HEK293T (cell line): ENCODE measurements around the gene VASP.

ENCODE experiments used
- ARNT ChIP-seq: fragments of 450-650 bp; IDR thresholded peaks from 2 replicates; pipeline ENCODE4 v1.6.1; 2017; ENCODE audit warnings: mild to moderate bottlenecking
- BHLHE40 ChIP-seq: fragments of 450-650 bp; IDR thresholded peaks from 2 replicates; pipeline ENCODE4 v1.6.1; 2016; ENCODE audit warnings: mild to moderate bottlenecking, moderate library complexity, borderline replicate concordance
- FOXM1 ChIP-seq: fragments of 450-650 bp; IDR thresholded peaks from 2 replicates; pipeline ENCODE4 v1.6.1; 2017; ENCODE audit warnings: mild to moderate bottlenecking, borderline replicate concordance
- HDGF ChIP-seq: fragments of 450-650 bp; IDR thresholded peaks from 2 replicates; pipeline ENCODE4 v1.6.1; 2017; ENCODE audit warnings: antibody characterized with exemption, borderline replicate concordance
- NFRKB ChIP-seq: fragments of 450-650 bp; IDR thresholded peaks from 2 replicates; pipeline ENCODE4 v1.6.1; 2016; ENCODE audit warnings: mild to moderate bottlenecking, moderate library complexity
- SUZ12 ChIP-seq: fragments of 450-650 bp; IDR thresholded peaks from 2 replicates; pipeline ENCODE4 v1.6.1; 2016; ENCODE audit warnings: mild to moderate bottlenecking
- TARDBP ChIP-seq: fragments of 450-650 bp; IDR thresholded peaks from 2 replicates; pipeline ENCODE4 v1.6.1; 2016

- TF ChIP-seq BHLHE40 = no peak
- TF ChIP-seq SUZ12 = no peak
- no peak for TF ChIP-seq ARNT
- TF ChIP-seq HDGF = no peak
- TF ChIP-seq FOXM1 = no peak
- no peak for TF ChIP-seq TARDBP
- no peak for TF ChIP-seq NFRKB
These were observed 49.6 kb downstream of the VASP start for GRCh38 chr19:45556835-45557234.
